GM21390 (cell line): ENCODE data around the gene RSAD1.

Experiments used
- ATAC-seq: cut with Tn5 transposase; IDR thresholded peaks from one replicate; pipeline ENCODE4 v1.9.1; 2021; ENCODE audit not compliant: unreplicated experiment

Gene RSAD1

GRCh38 chr17:50517011-50517410, 38.4 kb downstream of the RSAD1 start:
- ATAC-seq, result no peak

DNA sequence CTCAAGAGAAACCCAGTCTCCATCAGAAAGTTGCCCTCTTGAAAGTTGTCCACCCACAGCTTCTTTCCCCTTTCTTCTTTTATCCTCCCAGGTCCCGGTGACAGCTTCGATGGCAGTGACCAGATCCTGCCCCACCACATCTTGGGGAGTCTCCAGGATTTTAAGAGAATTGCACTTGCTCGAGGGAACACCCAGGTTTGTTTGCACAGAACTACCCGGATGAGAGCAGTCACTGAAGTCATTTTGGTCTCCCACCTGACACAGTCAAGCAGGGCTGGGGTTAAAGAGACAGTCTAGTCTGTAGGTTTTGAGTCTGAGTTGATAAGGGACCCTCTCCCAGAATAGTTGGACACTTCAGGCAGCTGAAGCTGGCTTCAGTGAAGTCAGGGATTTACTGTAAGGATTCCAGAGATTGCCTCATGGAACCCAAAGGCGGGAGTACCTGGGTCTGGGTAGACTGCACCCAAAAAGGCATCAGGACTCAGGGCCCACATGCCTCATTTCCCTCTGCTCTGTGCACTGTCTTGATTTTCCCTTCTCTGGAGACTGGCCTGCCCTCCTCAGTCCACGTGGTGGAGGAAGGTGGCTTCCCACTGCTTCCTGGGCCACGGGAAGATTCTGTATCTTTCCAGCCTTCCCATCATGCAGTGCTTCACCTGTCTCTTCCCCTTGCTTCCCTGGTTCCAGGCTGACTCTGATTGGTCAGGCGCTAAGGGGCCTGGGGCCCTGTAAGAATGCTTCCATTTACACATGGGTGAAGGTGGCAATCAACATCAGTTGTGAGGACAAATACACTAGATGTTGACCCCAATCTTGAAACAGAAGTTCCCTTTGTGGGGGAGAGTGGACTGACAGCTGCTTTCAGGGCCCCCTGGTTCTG, 39.1 kb downstream of the RSAD1 start:
- ATAC-seq, result no peak

GRCh38 chr17:50518384-50519023, 39.8 kb downstream of the RSAD1 start:
- ATAC-seq, result no peak

DNA sequence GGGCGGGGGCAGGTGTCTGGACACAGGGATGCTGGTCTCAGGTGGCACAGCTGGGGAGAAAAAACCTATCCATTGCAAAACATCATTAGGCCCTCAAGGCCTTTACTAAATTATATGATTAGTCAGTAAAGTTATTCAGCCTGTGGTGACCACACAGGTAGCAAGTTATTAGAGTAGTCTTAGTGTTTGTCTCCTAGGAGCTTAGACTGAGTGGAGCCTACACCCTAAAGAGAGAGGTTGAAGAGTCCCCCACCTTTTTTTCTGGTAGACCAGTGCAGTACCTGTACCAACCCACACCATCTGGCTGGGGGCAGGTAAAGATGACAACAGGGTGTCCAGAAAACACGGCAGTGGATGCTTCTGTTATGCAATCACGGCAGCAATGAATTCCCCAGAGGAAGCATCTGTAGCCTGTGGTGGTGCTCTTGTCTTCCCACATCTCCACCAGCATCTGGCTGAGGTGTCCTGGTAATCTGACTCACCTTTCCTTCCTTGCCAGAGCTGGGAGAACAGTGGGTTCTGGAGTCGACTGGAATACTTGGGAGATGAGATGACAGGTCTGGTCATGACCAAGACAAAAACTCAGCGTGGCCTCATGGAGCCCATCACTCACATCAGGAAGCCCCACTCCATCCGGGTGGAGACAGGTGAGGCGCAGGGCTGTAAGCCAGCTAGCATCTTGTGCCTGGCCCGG, 40.6 kb downstream of the RSAD1 start:
- ATAC-seq, result no peak

GRCh38 chr17:50520483-50520882, 41.8 kb downstream of the RSAD1 start:
- no peak for ATAC-seq

DNA sequence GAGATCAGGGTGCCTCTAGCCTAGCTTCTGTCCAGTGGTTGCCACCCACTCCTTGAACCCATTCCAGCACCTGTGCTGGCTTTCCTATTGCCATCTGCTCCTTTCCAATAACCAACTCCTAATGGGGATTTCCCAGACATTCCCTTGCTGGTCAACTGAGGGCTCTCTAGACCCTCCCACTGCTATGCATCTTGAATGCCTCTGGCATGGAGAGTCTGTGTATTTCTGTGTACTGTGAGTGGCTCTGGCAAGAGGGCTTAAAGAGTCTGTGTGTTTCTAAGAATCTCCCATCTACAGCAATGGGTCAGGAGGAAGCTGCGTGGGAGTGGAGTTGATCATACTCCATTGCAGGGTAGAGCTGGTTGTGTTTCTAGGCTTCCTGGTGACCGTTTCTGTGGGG, 42.9 kb downstream of the RSAD1 start:
- ATAC-seq, result no peak

DNA sequence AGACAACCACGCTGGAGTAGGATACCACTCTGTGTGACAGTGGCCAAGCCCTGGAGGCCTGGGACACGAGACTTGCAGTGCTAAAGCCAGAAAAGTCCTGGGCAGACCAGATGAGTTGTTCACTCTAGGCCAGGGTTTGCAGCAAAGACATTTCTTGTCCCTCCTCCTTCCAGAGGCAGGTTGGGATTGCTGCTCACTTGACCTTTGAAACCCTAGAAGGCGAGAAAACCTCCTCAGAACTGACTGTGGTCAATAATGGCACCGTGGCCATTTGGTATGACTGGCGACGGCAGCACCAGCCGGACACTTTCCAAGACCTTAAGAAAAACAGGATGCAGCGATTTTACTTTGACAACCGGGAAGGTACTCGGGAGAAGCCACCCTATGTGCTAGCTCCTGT, 44.1 kb downstream of the RSAD1 start:
- no peak for ATAC-seq

- ATAC-seq, result no peak
Measured at GRCh38 chr17:50523208-50523607, 44.5 kb downstream of the RSAD1 start.

- no peak for ATAC-seq
Measured at GRCh38 chr17:50524838-50525237, 46.2 kb downstream of the RSAD1 start.

- no peak for ATAC-seq
Measured at GRCh38 chr17:50527155-50527762, 48.6 kb downstream of the RSAD1 start.

DNA sequence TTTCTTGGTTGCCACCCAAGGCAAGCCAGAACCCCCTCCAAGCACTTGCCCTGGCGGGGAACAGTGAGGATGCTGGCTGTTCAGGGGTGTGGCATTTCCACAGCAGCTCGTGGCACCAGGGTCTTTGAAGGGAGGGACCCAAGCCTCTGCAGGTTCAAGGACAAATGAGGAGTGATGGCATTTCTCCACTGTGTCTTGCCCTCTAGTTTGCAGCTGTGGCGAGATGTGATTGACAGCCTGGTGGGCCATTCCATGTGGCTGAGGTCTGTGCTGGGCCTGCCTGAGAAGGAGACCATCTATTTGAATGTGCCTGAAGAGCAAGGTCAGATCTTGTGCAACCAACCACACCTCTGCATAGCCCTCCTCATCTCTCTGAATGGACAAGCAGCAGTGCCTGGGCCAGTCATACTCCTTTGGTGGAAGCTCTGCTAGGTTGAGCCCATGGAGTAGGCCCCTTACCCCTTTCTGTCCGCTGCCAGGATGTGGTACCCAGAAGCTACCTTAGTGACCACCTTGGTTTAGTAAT, 49.4 kb downstream of the RSAD1 start:
- ATAC-seq, result no peak

DNA sequence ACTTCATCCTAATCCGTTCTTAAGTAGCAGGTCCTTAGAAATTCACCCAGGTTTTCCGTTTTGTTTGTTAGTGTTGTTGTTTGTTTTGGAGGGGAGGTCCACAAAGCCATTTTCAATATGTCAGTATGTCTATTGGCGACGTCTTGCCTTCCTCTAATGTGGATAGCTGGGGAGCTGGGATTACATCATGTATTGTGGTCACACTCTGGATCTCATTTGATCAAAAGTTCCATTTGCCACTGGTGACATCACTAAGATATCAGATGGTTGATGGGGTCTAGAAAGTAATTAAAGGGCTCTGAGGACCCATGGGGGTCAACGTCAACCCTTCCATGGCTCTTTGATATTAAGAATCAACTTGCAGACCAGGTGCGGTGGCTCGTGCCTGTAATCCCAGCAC, 51.2 kb downstream of the RSAD1 start:
- ATAC-seq, result no peak

- no peak for ATAC-seq
Measured at GRCh38 chr17:50531428-50532025, 52.9 kb downstream of the RSAD1 start.

DNA sequence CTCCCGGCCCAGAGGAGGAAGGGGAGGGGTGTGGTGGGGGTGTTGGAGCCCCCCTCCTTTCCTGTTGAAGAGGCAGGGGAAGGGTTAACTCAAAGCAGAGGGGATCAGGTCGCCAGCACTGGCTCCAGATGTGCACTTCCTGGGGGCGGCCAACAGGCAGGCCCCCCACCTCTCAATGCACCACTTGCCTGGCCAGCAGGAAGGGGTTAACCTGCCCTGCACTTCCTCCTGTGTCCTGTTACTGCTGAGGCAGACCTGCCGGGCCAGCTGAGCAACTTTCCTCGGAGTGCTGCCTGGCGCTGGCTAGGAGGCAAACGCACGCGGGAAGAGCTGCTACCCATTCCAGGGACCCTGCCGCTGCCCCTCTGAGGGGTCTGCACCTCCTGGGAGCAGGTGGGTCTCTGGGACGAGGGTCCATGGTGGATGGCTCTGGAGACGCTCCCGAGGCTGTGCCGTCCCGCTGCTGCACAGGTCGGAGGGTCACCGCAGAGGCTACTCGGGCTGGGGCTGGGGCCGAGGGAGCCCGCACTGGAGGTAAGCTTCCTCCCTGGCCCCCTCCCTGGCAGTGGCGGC, 53.9 kb downstream of the RSAD1 start, which contains the start of gene EPN3:
TSS of gene EPN3 (plus strand) at position 284 of the 573 bp plus-strand sequence. CDS start 3,822 bp downstream, outside the sequence.
- no peak for ATAC-seq

- no peak for ATAC-seq
Measured at GRCh38 chr17:50533185-50533584, 54.5 kb downstream of the RSAD1 start.

- no peak for ATAC-seq
Measured at GRCh38 chr17:50533720-50534148, 55.1 kb downstream of the RSAD1 start.

DNA sequence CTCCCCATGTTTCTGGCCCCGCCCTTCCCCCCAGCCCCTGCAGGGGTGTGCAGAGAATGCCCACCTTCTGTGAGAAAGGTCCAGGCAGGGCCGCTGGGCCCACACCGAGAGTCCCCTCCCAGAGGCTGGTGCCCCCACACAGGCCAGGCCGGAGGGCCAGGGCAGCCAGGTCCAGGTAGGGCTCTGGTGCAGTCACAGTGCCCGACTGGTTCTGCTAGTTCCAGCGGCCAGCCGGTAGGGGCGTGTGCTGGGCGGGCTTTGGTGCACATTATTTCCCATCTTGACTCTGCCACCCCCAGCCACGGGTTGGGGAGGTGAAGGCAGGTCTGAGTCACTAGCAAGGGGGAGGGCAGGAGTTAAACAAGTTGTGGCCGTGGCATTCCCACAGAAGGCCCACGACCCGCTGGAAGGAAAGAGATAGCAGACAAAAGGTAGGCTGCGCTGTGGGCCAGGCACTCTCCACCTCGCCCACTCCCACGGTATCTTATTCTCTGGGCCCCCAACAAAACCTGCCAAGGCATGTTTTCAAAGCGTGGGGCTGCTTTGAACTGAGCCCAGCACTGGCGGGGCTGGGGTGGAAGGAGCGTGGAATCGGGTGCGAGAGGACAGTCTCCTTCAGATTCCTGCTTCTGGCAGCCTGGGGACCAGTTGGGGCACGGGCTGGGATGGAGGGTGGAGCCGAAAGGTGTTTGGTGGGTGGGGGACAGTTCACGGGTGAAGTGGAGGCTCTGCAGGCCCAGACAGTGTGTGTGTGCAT, 55.7 kb downstream of the RSAD1 start:
- ATAC-seq, result no peak

GRCh38 chr17:50534979-50535326, 56.3 kb downstream of the RSAD1 start:
- no peak for ATAC-seq

DNA sequence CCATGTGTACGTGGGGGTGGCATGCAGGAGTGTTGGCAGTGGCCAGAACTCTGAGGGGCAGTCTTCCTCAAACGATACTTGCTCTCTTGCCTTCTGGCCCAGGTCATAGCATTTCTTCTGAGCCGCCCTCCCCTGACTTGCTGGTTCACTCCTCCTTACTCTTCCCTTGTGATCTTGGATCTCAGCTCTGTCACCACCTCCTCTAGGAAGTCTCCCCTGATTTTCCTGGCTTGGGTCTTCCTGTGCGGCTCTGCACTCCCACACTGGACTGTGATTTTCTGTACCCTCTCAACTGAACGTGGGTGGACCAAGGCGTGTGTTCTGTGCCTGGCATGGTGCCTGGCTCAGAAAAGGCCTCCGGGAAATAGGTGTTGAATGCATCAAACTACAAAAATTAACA, 56.7 kb downstream of the RSAD1 start:
- no peak for ATAC-seq
